Activated CD4-positive, CD25-positive, alpha-beta regulatory T cell treated with anti-CD3 and anti-CD28 coated beads, Interleukin-2, amount 50 U/mL, for 16 hours (primary cell): Measurements from ENCODE around the gene TFDP1.
"Not testable (repeated sequence)": the region's sequence is repeated elsewhere in the genome, so short reads cannot be mapped to it uniquely, and the experiment has no call there.

ENCODE experiments used
- DNase-seq: peaks from one replicate; pipeline ENCODE4 v3.0.0-alpha.2; 2020; ENCODE audit warnings: low read depth, low spot score

The TFDP1 gene

DNA sequence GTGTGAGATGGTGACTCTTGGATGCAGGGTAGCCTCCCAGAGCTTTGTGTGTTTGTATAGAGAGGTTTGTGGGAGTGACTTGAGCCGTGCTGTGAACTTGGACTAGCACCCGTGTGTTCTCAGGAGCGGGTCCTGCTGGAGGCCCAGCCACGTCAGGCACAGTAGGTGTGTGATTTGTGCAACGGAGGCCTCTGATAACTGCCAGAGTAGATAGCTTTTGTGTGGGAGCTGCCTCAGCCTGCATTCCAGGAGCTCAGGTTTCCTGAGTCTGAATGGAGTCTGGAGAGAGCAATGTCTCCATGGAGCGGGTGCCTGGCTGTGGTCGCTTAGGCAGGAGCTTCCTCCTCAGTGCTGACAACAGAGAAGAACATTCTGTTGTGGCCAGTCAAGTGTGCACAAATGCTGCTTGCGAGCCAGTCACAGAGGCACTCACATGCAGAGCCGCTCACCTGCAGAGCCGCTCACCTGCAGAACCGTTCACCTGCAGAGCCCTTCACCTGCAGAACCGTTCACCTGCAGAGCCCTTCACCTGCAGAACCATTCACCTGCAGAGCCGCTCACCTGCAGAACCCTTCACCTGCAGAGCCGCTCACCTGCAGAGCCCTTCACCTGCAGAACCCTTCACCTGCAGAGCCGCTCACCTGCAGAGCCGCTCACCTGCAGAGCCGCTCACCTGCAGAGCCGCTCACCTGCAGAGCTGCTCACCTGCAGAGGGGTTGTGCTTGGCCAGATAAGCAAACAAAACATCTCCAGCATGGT, 32.6 kb downstream of the TFDP1 start:
- no peak for DNase-seq

GRCh38 chr13:113617961-113618360, 33.4 kb downstream of the TFDP1 start:
- DNase-seq, result no peak

- no peak for DNase-seq
These were observed 33.9 kb downstream of the TFDP1 start for GRCh38 chr13:113618455-113618854.

DNA sequence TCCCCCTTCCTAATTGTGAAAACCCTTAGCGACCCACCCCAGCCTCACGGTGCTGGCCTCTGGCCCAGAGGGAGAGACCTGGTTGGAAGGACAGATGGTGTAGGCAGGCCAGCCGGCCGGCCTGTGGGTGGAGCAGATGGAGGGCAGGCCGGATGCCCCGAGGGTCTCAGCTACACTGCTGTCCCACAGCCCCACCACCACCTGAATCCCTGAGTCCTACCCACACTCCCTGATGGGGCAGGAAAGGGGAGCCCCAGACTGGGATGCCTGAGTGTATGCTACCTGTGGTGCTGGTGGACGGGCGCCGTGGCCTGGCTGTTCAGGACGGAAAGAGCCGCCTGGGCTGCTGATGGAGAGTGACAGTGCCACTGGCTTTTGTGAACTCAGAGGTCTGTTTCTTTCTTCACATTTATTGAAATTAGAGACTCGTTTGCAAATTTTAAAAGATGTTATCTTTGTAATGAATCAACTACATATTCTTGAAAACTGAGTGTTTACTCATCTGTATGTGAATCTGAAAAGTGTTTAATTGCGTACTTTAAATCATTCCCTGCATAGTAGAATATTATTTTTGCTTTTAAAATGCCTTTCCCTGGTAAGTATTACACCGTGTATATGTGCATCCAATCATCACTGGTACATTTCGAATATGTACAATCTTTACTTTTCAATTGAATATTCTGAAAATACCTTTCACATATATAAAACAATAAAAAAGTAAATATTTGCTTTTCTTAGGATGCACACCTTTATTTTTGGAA, 35.7 kb downstream of the TFDP1 start:
- DNase-seq, result no peak

DNA sequence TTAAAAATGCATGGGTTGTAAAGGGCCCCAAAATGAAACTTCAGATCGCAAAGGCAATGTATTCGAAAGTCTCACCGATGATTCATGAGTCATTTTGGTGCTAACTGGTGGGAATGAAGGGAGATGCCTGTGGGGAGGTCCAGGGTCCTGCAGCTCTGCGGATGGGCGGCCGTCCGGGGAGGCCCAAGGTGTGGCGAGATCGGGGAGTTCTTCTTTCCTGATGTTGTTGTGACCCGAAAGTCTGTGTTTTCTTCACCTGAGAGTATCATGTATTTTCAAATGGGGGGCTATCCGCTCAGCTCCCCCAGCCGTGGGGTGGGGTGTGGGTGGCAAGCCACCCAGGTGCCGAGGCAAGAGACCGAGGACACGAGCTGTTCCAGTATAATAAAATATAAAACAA, 36.5 kb downstream of the TFDP1 start:
- DNase-seq, result no peak

- not testable (repeated sequence) for DNase-seq
These were observed 36.9 kb downstream of the TFDP1 start for GRCh38 chr13:113621498-113621897.

DNA sequence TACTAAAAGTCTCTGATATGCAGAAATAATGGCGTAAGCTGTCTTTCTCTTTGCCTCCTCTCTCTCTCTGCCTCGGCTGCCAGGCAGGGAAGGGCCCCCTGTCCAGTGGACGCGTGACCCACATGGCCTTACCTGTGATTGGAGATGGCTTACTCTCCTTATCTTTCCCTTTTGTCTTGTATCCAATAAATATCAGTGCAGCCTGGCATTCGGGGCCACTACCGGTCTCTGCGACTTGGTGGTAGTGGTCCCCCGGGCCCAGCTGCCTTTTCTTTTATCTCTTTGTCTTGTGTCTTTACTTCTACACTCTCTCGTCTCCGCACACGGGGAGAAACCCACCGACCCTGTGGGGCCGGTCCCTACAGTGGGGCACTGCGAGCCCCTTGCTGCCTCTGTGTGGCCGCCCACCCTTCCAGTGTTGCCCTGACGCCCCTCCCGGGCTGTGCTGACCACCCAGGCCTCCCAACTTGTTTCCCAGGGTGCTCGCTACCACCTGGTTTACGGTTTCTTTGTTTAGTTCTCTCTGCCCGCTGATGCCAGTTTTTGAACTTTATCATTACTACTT, 37.5 kb downstream of the TFDP1 start:
- DNase-seq, result not testable (repeated sequence)

GRCh38 chr13:113622791-113623490, 38.4 kb downstream of the TFDP1 start:
- no peak for DNase-seq

DNA sequence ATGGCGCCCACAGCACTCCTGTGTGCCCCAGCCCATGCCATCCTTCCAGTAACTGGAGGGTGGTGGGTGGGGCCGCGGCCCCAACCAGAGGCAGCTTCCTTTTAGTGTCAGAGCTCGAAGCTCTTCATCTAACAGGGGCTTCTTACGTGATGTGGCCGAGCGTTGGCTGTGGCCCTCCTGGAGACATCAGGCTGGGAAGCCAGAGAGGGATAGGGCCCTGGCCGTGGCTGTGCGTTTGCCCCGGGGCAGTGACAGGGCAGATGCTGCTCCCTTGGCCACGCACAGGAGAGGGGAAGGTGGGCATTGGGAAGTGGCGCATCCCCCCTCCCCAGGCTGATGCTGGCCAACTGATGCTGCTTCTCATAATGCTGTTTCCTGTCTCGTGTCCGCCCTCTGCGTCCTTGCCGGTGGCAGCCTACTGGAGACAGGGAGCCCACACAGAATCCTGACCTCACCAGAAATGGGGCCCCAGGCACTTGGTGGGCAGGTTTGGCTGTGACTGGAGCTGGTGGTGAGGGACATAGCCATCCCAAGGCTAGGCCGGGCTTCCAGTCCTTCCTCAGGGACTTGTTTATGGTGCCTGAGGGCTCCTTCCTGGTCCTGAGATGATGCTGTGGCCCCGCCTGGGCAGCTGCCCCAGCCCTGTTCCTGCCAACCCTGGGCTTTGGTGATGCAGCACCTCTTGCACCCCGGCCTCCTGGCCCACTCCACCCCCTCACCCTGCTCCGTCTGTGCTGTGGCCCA, 39.1 kb downstream of the TFDP1 start:
- no peak for DNase-seq

DNA sequence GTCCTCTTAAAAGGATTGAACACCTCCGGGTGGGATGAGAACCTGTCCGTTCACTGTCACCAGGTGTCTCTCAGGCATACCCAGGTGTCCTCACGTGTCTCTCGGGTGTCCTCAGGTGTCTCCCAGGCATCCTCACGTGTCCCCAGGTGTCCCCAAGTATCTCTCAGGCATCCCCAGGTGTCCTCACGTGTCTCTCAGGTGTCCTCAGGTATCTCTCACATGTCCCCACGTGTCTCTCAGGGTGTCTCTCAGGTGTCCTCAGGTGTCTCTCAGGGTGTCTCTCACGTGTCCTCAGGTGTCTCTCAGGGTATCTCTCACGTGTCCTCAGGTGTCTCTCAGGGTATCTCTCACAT, 39.7 kb downstream of the TFDP1 start:
- no peak for DNase-seq

DNA sequence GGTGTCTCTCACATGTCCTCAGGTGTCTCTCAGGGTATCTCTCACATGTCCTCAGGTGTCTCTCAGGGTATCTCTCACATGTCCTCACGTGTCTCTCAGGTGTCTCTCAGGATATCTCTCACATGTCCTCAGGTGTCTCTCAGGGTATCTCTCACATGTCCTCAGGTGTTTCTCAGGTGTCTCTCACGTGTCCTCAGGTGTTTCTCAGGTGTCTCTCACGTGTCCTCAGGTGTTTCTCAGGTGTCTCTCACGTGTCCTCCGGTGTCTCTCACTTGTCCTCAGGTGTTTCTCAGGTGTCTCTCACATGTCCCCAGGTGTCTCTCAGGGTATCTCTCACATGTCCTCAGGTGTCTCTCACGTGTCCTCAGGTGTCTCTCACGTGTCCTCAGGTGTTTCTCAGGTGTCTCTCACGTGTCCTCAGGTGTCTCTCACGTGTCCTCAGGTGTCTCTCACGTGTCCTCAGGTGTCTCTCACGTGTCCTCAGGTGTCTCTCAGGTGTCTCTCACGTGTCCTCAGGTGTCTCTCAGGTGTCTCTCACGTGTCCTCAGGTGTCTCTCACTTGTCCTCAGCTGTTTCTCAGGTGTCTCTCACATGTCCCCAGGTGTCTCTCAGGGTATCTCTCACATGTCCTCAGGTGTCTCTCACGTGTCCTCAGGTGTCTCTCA, 40.2 kb downstream of the TFDP1 start:
- not testable (repeated sequence) for DNase-seq

DNA sequence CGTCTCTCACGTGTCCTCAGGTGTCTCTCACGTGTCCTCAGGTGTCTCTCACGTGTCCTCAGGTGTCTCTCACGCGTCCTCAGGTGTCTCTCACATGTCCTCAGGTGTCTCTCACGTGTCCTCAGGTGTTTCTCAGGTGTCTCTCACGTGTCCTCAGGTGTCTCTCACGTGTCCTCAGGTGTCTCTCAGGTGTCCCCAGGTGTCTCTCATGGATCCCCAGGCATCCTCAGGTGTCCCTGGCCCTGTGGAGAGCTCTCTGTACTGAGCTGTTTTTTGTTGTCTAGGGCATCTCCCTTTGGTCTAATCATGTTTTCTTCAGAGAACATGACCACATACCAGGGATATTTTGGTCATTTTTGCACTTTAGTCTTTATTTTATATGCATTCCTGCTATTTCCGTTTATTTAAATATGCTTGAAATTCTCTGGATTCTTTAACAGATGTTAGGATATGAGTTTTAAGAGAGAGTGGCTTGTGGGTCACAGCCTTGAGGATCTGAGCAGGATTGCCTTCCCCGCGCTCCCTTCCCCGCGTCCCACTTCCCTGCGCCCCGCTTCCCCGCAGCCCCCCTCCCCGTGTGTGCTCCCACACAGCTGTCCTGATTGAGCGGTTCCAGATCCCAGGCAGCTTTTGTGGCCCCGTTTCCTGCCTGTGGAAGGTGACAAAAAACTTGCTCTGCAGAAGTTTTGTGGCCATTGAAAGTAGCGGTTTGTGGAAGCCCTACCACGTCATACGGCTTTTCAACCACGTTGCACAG, 41.6 kb downstream of the TFDP1 start:
- no peak for DNase-seq

DNA sequence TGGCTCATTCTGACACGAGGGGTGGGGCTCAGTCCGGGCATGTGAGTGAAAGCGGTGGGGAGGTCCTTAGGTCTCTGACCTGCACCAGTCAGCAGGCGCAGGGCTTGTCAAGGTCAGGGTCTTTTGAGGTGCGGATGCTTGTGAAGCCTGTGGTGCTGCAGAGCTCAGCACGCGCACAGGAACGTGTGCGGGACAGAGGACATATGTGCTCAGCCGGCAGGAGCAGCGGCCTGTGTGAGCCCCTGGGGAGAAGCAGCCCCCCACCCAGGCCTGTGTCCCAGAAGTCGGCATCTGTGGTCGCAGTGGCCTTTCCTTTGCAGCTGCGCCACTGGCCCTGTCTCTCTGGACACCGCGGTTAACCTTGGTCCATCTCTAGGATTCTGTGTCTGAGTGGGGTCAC, 42.6 kb downstream of the TFDP1 start:
- DNase-seq, result no peak

GRCh38 chr13:113628291-113629270, 44.0 kb downstream of the TFDP1 start:
- DNase-seq, result no peak

DNA sequence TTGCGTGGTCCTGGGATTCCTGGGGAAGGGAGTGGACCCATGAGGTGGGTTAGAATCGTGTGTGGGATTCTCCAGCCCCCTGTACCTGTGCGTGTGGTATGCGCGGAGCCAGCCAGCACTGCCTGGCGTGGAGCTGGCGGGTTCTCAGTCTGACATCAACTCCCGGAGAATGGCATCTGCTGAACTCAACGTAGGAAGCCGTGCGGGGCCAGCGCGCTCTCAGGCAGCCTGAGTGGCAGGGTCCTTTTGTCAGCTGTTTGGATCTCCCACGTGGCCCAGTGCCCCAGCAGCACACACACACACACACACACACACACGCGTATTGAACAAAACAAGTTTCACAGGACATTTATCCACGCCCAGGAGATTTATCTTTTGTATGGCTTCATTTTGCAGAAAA, 45.3 kb downstream of the TFDP1 start:
- no peak for DNase-seq

- DNase-seq, result no peak
These were observed 45.7 kb downstream of the TFDP1 start for GRCh38 chr13:113630296-113630695.

GRCh38 chr13:113630804-113631203, 46.3 kb downstream of the TFDP1 start:
- no peak for DNase-seq

DNA sequence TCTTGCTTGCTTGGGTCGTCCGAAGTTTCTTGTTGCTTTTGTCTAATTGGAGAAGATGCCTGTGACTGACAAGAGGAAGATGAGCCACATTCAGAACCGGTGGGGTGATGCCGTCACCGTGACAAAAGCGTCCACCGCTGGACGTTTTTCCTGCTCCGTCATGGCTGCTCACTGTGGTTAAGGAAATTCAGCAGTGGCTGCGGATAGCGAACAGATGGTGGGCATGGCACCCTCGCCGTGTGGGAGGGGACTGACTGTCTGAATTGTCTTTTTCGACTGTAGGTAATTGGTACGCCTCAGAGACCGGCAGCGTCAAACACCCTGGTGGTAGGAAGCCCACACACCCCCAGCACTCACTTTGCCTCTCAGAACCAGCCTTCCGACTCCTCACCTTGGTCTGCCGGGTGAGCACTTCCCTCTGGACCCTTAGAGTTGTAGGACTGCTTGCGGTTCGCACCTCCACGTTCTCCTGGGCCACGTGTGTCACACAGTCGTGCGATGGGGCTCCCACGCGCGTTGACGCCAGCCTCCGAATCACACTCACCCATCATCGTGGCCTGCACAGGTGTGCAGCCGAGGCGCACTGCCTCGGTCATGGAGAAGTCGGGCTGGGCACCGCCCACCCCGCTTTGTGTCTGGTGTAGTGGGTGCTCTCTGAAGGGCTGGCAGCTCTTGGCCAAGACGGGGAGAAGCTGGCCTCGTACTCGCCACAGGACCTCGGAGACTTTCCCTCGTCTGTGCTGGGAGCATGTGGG, 47.0 kb downstream of the TFDP1 start:
- no peak for DNase-seq
